SK-N-SH (cell line): ENCODE measurements around the gene SPTB. TPM values are rescaled to one million over a fixed set of nuclear protein-coding genes. Genes with fewer than 3 reads are reported as not detected.
A peak's percentile ranks its signal among the peaks of the same experiment; 100 is the strongest.

ENCODE experiments used
- CTCF ChIA-PET: fragments of 300-600, 350-600 bp; formaldehyde crosslinking; extraction: SDS; loops from one replicate; lab custom pipeline; 2021; lab: Yijun Ruan, JAX
- POLR2A ChIA-PET: fragments of 350-600 bp; sonication (Branson Sonifier 250); formaldehyde crosslinking; extraction: SDS; loops from one replicate; lab custom pipeline; 2020; ENCODE audit warnings: antibody characterized with exemption, inconsistent platforms; lab: Yijun Ruan, JAX
- DNase-seq: peaks from one replicate; pipeline ENCODE4 v3.0.0; 2012
- H2AFZ ChIP-seq: fragments of 200-600 bp; sonication (generic); 2 replicates; pipeline ENCODE4 v1.8.1; 2016; ENCODE audit warnings: antibody characterized with exemption, mild to moderate bottlenecking, low read depth
- H3F3A ChIP-seq: fragments of 200-600 bp; sonication (generic); replicated peaks from 2 replicates; pipeline ENCODE3; 2016; ENCODE audit warnings: antibody characterized with exemption, mild to moderate bottlenecking; ENCODE audit not compliant: insufficient read depth
- H3K27ac ChIP-seq, 2 experiments: fragments of 200-500 bp in 1 of 2; fragments of 200-600 bp in 1 of 2; sonication (Bioruptor generic) in 1 of 2; sonication (generic), shearing (Covaris generic) in 1 of 2; 2 replicates each; pipeline versions ENCODE4 v1.5.1 to v1.6.1; 2014 to 2016; ENCODE audit warnings: low read depth in 2 of 2, inconsistent platforms in 1 of 2, low read length in 1 of 2, mild to moderate bottlenecking in 1 of 2, mixed read lengths in 1 of 2
- H3K27me3 ChIP-seq: fragments of 200-600 bp; sonication (generic), shearing (Covaris generic); 2 replicates; pipeline ENCODE4 v1.6.1; 2016; ENCODE audit warnings: mixed run types; ENCODE audit not compliant: insufficient read depth
- H3K36me3 ChIP-seq, 2 experiments: fragments of 200-500 bp in 1 of 2; fragments of 200-600 bp in 1 of 2; sonication (Bioruptor generic) in 1 of 2; sonication (generic) in 1 of 2; replicated peaks in 1 of 2; 2 replicates each; pipeline versions ENCODE3 to v1.5.1; 2014 to 2016; ENCODE audit warnings: low read length in 1 of 2, mild to moderate bottlenecking in 1 of 2; ENCODE audit not compliant: insufficient read depth in 2 of 2, control insufficient read depth in 1 of 2
- H3K4me1 ChIP-seq, 2 experiments: fragments of 200-500 bp in 1 of 2; fragments of 200-600 bp in 1 of 2; sonication (Bioruptor generic) in 1 of 2; sonication (generic), shearing (Covaris generic) in 1 of 2; 2 replicates each; pipeline versions ENCODE4 v1.5.1 to v1.6.1; 2014 to 2016; ENCODE audit warnings: low read depth in 1 of 2, low read length in 1 of 2, mixed run types in 1 of 2; ENCODE audit not compliant: insufficient read depth in 2 of 2, control insufficient read depth in 1 of 2
- H3K4me2 ChIP-seq: fragments of 200-600 bp; sonication (generic), shearing (Covaris generic); 2 replicates; pipeline ENCODE4 v1.6.1; 2017; ENCODE audit warnings: mixed run types
- H3K4me3 ChIP-seq, 2 experiments: fragments of 200-500 bp in 1 of 2; fragments of 200-600 bp in 1 of 2; sonication (Bioruptor generic) in 1 of 2; sonication (generic), shearing (Covaris generic) in 1 of 2; 2 replicates each; pipeline versions ENCODE4 v1.5.1 to v1.8.1; 2014 to 2016; ENCODE audit warnings: low read depth in 2 of 2, inconsistent platforms in 1 of 2, low read length in 1 of 2, mild to moderate bottlenecking in 1 of 2, mixed read lengths in 1 of 2, moderate library complexity in 1 of 2
- H3K79me2 ChIP-seq: fragments of 200-600 bp; sonication (generic); 2 replicates; pipeline ENCODE4 v1.8.1; 2017; ENCODE audit warnings: mild to moderate bottlenecking; ENCODE audit not compliant: insufficient read depth
- H3K9ac ChIP-seq: fragments of 200-600 bp; sonication (generic); 2 replicates; pipeline ENCODE4 v1.6.1; 2017; ENCODE audit warnings: mixed run types
- H3K9me2 ChIP-seq: fragments of 200-600 bp; sonication (generic); 2 replicates; pipeline ENCODE4 v1.6.1; 2017; ENCODE audit warnings: mixed run types
- H3K9me3 ChIP-seq: fragments of 200-600 bp; sonication (generic); 2 replicates; pipeline ENCODE4 v1.6.1; 2017; ENCODE audit warnings: mixed run types, mild to moderate bottlenecking, moderate library complexity
- H4K20me1 ChIP-seq: fragments of 200-600 bp; sonication (generic); 2 replicates; pipeline ENCODE4 v1.6.1; 2017; ENCODE audit warnings: mild to moderate bottlenecking, mixed run types; ENCODE audit not compliant: insufficient read depth
- ELF1 ChIP-seq: IDR thresholded peaks from 2 replicates; pipeline ENCODE4 v1.4.0; 2012
- EP300 ChIP-seq, 2 experiments: IDR thresholded peaks; 2 replicates each; pipeline versions ENCODE4 v1.4.0 to v1.6.1; 2012; ENCODE audit warnings: borderline replicate concordance in 1 of 2, low read depth in 1 of 2, low read length in 1 of 2
- FOXJ3 ChIP-seq: sonication (generic); formaldehyde crosslinking; IDR thresholded peaks from 2 replicates; pipeline ENCODE4 v1.5.1; 2020; ENCODE audit warnings: mild to moderate bottlenecking, missing genetic modification reagents
- GATA2 ChIP-seq: sonication (generic); formaldehyde crosslinking; IDR thresholded peaks from 2 replicates; pipeline ENCODE4 v1.5.0; 2020; ENCODE audit warnings: mild to moderate bottlenecking, missing genetic modification reagents
- MAX ChIP-seq: IDR thresholded peaks from 2 replicates; pipeline ENCODE4 v1.4.0; 2012; ENCODE audit warnings: low read depth
- PBX3 ChIP-seq: IDR thresholded peaks from 2 replicates; pipeline ENCODE4; 2012
- POLR2AphosphoS5 ChIP-seq: IDR thresholded peaks from 2 replicates; pipeline ENCODE4 v1.6.1; 2012; ENCODE audit warnings: low read depth, low read length
- RAD21 ChIP-seq: IDR thresholded peaks from 2 replicates; pipeline ENCODE4 v1.6.1; 2012; ENCODE audit warnings: mild to moderate bottlenecking, low read length
- RCOR1 ChIP-seq: fragments of 150-350 bp; IDR thresholded peaks from 2 replicates; pipeline ENCODE4 v1.6.1; 2017; ENCODE audit warnings: antibody characterized with exemption, low read length
- REST ChIP-seq: IDR thresholded peaks from 2 replicates; pipeline ENCODE4 v1.6.1; 2012; ENCODE audit warnings: mild to moderate bottlenecking, low read depth, low read length, moderate library complexity
- RFX5 ChIP-seq: IDR thresholded peaks from 2 replicates; pipeline ENCODE4 v1.6.1; 2012; ENCODE audit warnings: mild to moderate bottlenecking, improper control_type of control experiment, low read length
- RXRA ChIP-seq: IDR thresholded peaks from 2 replicates; pipeline ENCODE4 v1.4.0; 2012; ENCODE audit warnings: low read depth, mild to moderate bottlenecking, borderline replicate concordance
- SIN3A ChIP-seq: IDR thresholded peaks from 2 replicates; pipeline ENCODE4 v1.6.1; 2012; ENCODE audit warnings: low read depth, mild to moderate bottlenecking, low read length, moderate library complexity, borderline replicate concordance
- TAF1 ChIP-seq: IDR thresholded peaks from 2 replicates; pipeline ENCODE4 v1.6.1; 2012; ENCODE audit warnings: low read depth, mild to moderate bottlenecking, low read length, moderate library complexity, borderline replicate concordance
- TEAD4 ChIP-seq: IDR thresholded peaks from 2 replicates; pipeline ENCODE4 v1.4.0; 2012; ENCODE audit warnings: mild to moderate bottlenecking, borderline replicate concordance; ENCODE audit not compliant: insufficient read depth
- YY1 ChIP-seq: IDR thresholded peaks from 2 replicates; pipeline ENCODE4 v1.4.0; 2012; ENCODE audit warnings: low read depth, mild to moderate bottlenecking
- ZBTB33 ChIP-seq: IDR thresholded peaks from 2 replicates; pipeline ENCODE4 v1.4.0; 2012; ENCODE audit warnings: low read depth, borderline replicate concordance
- WGBS: methylation state at CpG from one replicate; pipeline ENCODE4 v1.1.6; 2017; ENCODE audit warnings: low lambda C conversion rate; 5-methylcytosine and 5-hydroxymethylcytosine counted together
- polyA plus RNA-seq, 3 experiments: library from polyadenylated mRNA; depleted of rRNA; stranded (reverse); fragments of >200 nt; gene quantifications; 2 replicates each; pipeline ENCODE4 v1.2.3, GENCODE V29; 2012

The SPTB gene
- polyA plus RNA-seq, 1 of the 3 experiments (the other 2 are of a cell fraction), result 0.15 TPM

GRCh38 chr14:64703395-64704142 is 176.1 kb downstream of the SPTB start:
- peak overlapping the region; percentile 75; the same call in 1 of the 2 replicates for H3K9ac ChIP-seq
- peak overlapping the region; percentile 98; the same call in 1 of the 2 replicates for H2AFZ ChIP-seq
- no peak for DNase-seq

GRCh38 chr14:64702493-64703394 is 177.0 kb downstream of the SPTB start:
- ChIA-PET POLR2A (interaction anchor here (2.5 kb wide), 1 partner anchor 59 kb away, joined by 15 read pairs; no protein-coding TSS in a partner anchor), CTCF (interaction anchor here (1.5 to 2.2 kb wide), 2 partner anchors 62 to 189 kb away, joined by 4 to 13 read pairs; no protein-coding TSS in a partner anchor)
- no peaks in the 10 kb centered on the region for H3F3A ChIP-seq
- no peak for TF ChIP-seq POLR2AphosphoS5
- TF ChIP-seq RAD21, result no peak
- TF ChIP-seq RFX5, result no peak
- TF ChIP-seq MAX, result no peak
- TF ChIP-seq ELF1, result no peak
- TF ChIP-seq EP300 (IDR thresholded peaks at IDR 0.05; ENCODE audit: borderline replicate concordance in 1 of 2, low read depth in 1 of 2, low read length in 1 of 2), result no peak
- no peak for TF ChIP-seq TEAD4
- no peak for TF ChIP-seq YY1
- TF ChIP-seq RXRA, result no peak
- no peak for TF ChIP-seq TAF1
- no peak for TF ChIP-seq REST
- no peak for TF ChIP-seq ZBTB33
- TF ChIP-seq PBX3, result no peak
- no peak for TF ChIP-seq GATA2 (CRISPR knock-in tag)
- TF ChIP-seq SIN3A, result no peak

More at GRCh38 chr14:64703395-64704142, 176.1 kb downstream of the SPTB start:
- ChIA-PET POLR2A (interaction anchor here (0.7 to 2.5 kb wide), 3 partner anchors 55 to 61 kb away, joined by 4 to 15 read pairs (median 7); no protein-coding TSS in a partner anchor), CTCF (interaction anchor here (2.2 kb wide), 1 partner anchor 61 kb away, joined by 13 read pairs; no protein-coding TSS in a partner anchor)
- no peaks in the 10 kb centered on the region for H4K20me1 ChIP-seq
- peaks cover 17% of the 10 kb centered on the region; the same call in 1 of the 2 replicates for H3K79me2 ChIP-seq
- H3K36me3 ChIP-seq, result no peaks in the 10 kb centered on the region
- no peaks in the 10 kb centered on the region for H3F3A ChIP-seq
- peak overlapping the region; percentile 99 for H3K4me2 ChIP-seq
- H3K4me3 ChIP-seq, result peak overlapping the region; percentile 90 to 97
- H3K27ac ChIP-seq, result peak overlapping the region in 1 of 2 experiments; percentile 56; a peak in 1 of 4 replicates
- peaks cover 6 to 31% of the 10 kb centered on the region in 2 experiments; a peak in 2 of 4 replicates for H3K4me1 ChIP-seq
- H3K9me2 ChIP-seq, result no peaks in the 10 kb centered on the region
- no peaks in the 10 kb centered on the region for H3K9me3 ChIP-seq
- WGBS, result 65% methylated on average over 24 of the region's 26 CpGs
- no peaks in the 10 kb centered on the region; the same call in 1 of the 2 replicates for H3K27me3 ChIP-seq
- TF ChIP-seq FOXJ3 (CRISPR knock-in tag) (0 out of 2 replicates have a peak, but pooled peaks have one; percentile 33), POLR2AphosphoS5 (no peak), RCOR1 (no peak)

More at GRCh38 chr14:64702493-64703394, 177.0 kb downstream of the SPTB start:
- H3K9me2 ChIP-seq, result no peaks in the 10 kb centered on the region
- WGBS, result 95% methylated on average over 23 of the region's 25 CpGs
- H3K27ac ChIP-seq, result no peak overlapping the region
- H3K27me3 ChIP-seq, result peaks cover 2% of the 10 kb centered on the region
- H2AFZ ChIP-seq, result no peak overlapping the region
- H3K4me3 ChIP-seq, result no peak overlapping the region
- H3K4me2 ChIP-seq, result no peak overlapping the region
- H3K9me3 ChIP-seq, result no peaks in the 10 kb centered on the region
- H3K4me1 ChIP-seq, result peaks cover 6 to 25% of the 10 kb centered on the region in 2 experiments; a peak in 2 of 4 replicates
- no peak overlapping the region for H3K9ac ChIP-seq
- H3K79me2 ChIP-seq, result peaks cover 17% of the 10 kb centered on the region; the same call in 1 of the 2 replicates
- no peak for DNase-seq
- H4K20me1 ChIP-seq, result no peaks in the 10 kb centered on the region
- H3K36me3 ChIP-seq, result no peaks in the 10 kb centered on the region
